ENCODE results near the gene TKTL1.

TKTL1 gene

DNA sequence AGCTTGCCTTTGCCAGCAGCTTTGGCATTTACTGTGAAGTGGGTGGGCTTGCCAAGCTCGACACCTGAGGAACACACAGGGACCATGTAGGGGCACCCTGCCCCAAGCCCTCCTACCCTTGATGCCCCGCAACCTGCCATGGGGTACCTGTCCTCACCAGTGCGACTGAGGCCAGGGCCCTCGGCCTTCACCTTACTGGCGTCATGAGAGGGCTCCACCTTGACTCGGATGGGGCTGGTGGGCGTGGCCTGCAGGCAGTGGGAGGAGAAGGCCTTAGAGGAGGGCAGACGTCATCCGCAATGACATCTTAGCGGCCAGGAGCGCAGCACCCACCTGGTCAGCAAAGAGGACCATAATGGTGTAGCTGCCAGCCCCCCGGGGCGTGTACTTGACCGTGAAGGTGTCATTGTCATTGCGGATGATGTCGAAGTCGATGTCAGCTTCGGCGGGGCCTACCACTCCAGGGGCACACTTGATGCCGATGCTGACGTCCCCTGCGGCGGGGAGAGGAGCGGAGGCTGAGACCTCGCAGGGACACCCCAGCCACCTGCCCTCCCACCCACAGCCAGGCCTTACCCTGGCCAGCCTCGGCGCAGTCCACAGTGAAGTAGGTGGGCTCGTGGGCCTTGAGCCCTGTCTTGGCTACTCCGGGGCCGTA lies 66.6 kb downstream of the TKTL1 start:
- DNase-seq (ENCODE audit: low read depth), result no peak

DNA sequence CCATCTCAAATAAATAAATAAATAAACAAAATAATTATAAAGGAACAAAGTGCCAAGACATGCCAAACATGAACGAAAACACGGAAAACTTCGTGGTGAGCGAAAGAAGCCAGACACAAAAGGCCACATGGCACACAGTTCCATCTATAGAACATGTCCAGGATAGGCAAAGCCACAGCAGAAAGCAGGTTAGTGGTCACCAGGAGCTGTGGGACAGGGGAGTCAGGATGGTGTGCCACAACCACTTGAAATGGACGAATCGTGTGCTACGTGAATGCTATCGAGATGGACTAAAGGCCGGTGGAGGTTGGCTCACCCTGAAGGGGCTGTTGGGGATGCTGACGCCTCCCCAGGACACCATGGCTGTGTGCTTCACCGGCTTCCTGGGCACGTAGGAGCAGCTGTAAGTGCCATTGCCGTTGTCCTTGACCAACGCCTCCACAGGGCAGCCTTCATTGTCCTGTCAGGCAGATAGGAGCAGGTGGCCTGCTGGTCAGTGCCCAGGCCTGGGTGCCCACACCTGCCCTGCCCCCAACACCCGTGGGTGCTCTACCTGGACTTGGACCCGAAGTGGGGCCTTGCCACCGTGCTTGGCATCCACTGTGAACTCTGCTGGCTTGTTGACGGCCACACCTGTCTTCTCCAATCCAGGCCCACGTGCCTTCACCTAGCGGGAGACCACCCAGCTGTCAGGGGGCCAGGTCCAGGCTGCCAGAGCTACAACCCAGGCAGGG lies 68.3 kb downstream of the TKTL1 start:
- no peak for DNase-seq (ENCODE audit: low read depth)

DNA sequence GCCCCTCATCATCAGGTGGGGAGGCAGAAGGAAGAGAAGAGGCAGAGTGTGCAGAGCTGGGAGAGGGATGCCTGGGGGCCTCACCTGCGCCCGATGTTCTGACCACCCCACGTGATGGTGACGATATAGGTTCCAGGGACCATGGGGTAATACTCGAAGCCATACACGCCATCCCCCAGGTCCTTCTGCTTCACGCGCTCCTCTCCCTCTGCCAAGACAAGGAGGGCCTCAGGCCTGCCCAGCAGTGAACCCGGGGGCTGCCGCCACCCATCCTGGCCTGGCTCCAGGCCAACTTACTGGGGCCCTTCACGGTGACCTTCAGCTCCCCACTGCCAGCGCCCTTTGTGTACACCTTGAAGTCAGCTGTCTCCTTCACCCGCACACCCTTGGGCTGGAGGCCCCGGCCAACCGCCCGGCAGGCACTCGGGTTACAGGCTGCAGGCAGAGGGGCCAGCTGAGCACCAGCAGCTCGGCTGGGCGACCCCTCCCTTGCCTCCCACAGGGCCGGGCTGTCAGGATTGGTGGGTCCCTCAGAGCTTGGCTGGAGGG lies 69.5 kb downstream of the TKTL1 start:
- no peak for DNase-seq (ENCODE audit: low read depth)

DNA sequence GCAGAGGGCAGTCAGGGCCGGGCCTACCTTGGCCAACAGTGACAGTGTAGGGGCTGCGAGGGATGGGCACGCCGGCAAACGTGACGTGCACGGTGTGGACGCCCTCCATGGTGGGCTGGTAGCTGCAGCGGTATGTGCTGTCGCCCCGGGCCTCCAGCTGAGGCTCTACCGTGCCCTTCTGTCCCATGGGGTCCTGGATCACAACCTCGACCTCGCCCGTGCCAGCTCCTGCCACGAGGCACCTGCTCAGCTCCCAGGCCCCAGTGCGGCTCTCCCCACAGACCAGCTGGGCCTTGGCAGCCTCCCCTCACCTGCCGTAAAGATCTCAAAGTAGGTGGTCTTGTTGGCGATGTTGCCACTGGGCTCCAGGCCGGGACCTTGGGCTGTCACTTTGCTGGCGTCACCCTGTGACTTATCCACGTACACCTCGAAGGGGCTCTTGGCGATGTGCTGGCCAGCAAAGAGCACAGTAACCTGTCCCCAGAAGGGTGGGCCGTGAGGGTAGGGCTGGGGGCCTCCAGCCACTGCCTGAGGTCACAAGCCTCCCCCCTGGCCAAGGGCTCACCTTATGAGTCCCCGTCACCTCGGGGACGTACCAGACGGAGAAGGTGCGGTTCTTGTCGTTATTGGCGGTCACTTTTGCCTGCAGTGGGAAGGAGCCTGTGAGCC lies 70.5 kb downstream of the TKTL1 start:
- no peak for DNase-seq (ENCODE audit: low read depth)

DNA sequence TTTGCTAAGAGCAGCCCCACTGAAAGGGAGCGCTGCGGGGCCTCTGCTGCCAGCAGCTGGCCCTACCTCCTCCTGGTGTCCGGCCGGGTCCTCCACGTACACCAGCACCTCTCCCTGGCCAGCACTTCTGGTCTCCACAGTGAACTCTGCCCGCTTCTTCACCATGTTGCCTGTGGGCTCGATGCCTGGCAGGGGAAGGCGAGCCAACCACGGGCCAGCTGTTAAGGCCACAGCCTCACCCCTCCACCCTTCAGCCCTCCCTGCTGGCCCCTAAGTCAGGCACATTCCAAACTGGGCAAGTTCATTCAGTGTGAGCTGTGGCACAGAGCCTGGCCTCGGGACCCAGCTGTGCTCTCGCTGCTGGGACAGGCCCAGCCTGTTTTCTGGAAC lies 71.1 kb downstream of the TKTL1 start:
- DNase-seq (ENCODE audit: low read depth), result no peak

DNA sequence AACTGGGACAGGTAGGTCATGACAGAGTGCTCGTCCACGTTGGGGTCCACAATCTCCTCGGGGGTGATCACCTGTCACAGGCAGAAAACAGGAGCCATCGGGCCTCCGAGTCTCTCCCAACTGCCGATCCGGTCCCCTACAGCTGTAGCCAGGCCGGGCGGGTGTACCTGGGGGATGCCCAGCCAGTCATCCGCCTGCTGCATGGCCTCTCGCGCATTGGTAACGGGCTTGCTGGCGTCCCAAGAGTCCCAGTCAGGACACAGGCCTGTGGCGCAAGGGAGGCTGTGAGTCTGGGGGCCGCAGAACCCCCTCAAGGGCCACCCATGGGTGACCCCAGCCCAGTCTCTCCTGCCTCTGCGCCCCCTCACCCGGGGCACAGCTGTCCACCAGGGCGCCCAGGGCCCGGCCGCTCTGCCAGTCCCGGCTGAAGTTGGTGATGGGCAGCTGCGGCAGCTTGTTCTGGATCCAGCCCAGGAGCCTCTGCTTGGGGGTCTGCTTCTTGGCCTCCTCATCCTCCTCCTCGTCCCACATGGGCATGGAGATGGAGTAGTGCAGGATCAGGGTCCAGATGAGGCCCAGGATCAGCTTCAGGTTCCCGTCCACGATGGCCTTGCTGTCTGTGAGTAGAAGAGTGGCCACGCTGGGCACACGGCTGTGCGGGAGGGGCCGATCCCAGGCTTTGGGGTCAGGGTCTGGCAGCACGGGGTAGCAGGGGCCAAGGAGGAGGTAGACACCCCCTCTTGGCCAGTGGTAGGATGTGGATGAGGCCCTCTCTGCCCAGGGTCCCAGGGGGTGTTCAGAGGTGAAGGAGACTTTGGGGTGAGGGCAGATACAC lies 72.1 kb downstream of the TKTL1 start:
- DNase-seq (ENCODE audit: low read depth), result no peak

DNA sequence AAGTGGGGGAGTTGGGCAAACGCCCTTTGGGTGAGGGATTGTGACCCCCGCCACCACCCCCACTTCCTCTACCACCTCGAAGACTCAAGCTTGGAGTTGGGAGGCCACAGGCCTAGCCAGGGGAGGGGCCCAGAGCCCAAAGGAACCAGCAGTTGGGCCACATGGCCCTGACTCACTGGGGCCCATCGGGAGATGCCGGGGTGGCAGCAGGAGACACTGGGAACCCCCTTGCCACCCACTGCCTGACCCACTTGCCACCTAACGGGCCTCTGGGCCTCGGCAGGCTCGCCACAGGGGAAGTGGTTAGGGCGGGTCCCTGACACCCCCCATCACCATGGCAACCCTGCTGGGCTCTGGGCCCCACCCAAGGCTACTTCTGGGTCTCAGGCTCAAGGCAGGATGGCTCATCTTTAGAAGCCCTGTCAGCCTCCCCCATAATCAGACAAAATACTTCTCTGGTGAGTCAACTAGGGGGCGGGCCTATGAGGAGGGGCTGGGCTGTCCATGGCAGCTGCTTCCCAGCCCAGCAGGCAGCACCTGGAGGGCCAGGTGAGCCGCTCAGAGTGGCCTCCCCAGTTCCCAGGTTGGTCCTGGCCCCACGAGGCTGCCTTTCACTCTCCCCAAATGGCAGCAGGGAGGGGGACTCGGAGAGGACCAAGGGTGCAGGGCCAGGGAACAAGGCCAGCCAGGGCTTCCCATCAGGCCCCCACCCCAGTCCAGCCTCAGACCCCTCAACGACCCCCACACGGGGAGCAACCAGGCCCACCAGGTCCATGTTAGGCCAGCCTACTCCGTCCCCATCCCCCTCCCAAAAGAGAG lies 73.2 kb downstream of the TKTL1 start:
- DNase-seq (ENCODE audit: low read depth), result peak; percentile 71

DNA sequence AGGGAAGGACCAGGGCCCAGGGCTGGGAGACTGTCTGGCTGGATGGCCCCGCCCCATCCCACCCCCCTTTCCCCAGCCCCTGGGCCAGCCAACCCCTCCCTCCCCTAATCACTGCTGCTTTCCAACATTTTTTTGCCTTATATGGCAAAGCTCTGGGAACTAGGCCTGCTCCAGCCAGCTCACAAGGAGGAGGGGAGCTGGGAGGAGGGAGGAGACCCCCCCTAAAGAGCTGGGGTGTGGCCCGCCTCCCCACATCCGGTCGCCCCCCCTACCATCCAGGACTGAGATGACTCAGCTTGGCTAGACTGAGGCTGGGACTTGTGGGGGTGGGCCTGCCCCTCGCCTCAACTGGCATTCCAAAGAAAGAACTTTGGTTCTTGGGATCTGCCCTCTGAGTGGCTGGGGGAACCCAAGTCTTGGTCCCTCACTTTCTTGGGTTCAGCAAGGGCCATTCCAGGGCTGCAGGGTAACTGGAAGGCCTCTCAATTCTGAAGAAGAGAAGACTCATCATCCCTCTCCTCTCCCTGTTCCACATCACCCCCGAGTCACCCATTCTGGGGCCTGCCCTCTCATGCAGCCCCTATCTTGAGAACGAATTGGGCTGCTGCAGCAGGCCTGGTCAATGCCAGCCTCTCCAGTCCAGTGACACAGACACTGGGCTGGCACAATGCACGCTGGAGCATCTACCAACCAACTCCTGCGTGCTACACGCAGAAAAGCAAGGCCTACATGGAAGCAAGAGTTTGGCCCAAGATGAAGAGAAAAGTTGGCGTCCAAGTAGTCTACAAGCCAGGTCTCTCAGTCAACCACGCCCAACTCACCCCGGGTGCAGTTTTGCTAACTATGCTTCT lies 74.1 kb downstream of the TKTL1 start:
- DNase-seq (ENCODE audit: low read depth), result peak; percentile 80

DNA sequence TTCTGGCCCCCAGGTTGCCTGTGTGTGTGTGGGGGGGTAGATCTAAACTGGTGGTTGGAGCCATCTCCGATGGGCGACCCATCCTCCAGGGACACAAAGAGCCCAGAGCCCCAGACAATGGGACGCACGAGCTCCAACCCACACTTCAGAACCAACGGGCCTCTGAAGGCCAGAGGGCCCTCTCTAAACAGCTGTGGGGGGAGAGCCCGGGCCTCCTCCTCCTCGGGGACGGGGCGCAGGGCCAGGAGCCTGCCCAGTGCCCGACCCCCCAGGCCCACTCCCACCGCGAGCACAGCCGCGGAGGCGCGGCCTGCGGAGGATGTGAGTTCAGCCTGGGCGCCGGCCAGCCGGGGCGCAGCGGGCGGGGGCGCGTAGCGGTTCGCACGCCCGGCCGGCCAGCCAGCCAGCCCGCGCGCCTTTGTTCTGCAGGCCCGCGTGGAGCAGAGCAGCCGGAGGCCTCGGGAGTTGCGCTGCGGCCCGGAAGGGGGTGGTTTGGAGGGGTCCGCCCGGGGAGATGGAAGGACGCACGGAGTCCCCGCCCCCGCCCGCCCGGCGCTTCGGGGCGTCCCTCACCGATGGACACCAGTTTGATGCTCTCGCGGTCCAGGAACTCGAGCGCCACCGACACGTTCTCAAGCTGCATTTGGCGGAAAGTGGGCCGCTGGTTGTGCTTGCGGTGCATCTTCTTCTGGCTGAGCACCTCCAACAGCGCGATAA lies 74.9 kb downstream of the TKTL1 start:
- DNase-seq (ENCODE audit: low read depth), result no peak

DNA sequence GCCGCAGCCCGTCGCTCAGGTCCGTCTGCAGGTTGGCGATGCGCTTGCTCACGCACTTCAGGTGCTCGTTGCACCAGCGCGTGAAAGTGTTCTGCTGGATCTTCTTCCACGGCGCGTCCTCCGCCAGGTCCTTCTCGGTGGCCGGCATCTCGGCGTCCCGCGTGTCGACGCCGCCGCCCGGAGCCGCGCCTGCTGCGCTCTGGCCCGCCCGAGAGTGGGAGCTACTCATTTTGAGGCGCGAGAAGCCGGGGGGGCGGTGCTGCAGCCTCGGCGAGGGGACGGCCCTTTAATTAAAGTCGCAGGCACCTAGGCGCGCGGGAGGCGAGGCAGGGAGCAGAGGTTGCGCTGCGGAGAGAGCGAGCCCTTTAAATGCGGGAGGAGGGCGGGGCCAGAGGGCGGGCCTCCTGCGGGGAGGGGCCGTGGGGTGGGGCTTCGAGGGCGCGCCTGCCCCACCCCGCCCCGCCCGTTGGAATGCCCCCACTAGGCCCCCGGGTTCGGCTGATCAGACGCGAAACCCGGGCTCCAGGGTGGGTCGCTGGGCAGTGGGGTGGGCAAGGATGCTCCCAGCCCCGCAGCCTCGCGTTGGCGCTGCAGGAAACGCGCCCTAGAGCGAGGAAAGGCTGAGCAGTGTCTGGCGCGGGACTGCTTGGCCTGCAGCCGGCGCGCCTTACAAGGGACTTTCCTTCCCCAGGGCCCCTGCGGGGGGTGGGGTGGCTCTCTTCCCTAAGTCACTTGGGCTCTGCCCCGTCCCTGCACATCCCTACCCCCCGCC lies 75.6 kb downstream of the TKTL1 start:
- peak; percentile 57 for DNase-seq (ENCODE audit: low read depth)

DNA sequence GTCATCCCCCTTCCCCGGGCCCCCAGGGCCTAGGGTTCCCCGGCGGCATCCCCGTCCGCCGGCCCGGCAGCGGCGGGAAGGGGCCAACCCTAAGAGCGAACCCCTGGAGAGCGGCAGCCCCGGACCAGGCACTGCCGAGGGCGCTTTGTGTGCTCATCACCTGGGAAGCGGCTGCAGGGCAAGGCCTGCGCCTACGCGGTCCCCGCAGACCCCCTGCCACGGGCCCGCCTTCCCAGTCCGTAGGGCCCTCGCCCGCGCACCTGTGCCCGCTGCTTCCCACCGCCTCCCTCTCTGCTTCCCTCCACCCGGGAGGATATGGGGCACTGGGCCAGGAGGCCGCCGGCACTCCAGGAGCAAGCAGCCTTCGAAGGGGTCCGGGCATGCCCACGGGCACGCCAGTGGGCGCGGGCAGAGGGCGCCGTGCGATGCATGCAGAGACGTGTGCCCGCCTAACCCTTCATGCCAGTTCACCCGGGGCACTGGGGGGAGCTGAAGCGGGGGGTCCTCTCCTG lies 76.2 kb downstream of the TKTL1 start:
- no peak for DNase-seq (ENCODE audit: low read depth)

DNA sequence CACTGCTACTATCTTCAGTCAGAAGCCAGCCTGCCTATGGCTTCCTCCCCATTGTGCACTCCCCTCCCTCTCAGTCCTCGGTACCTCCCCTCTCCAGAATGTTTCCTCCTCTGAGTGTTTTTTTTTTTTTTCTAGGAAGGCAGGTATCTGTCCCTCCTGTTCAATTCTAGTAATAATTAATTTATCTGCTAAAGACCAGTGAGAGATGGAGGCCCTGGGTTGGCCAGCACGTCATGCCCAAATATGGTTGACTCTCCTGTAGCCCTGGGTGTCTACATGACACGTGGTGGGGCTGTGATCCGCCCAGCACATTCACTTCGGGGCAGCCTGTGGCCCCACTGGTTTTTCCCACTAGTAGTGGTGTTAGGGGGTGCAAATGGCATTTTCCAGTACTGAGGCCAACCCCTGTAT lies 77.0 kb downstream of the TKTL1 start:
- no peak for DNase-seq (ENCODE audit: low read depth)

DNA sequence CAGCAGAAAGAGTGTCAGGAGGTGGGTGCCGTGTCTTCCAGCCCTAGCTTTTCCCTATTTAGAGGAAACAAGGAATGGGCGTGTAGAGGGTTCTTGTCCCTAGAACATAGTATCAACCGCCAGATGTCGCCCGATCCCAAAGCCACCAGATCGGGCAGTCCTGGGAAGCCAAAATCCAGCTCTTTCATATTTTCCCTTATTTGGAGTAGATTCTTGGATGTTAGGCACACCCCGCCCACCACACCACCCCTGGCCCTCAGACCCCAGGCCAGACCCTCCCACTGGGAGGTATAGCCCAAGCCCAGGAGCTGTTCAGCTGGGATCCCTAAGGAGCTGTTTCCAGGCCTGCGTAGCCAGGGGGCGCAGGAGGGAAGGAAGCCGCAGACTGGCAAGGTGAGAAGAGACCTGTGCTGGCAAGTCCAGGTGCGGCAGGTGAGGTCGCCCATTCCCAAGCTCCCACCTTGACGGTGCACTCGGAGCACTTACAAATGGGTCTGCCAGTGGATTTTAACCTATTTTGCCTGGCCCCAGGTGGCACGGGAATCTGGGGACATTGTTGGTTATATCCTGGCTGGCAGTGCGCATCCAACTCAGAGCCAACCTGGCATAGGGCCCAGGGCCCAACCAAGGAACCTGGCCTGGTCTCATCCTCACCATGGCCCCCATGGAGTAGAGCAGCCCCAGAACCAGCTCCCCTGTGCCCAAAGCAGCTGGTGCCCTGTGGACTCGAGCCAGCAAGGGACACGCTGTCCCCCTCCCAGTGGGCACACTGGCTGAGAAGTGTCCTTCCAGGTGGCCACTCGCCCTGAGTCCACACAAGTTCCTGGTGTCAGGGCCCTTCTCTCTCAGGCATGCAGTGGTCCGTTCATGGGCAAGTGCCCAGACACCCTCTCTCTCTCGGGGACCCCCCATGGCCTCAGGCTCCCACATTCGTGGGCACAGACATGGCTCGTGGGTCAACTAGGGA lies 78.0 kb downstream of the TKTL1 start:
- no peak for DNase-seq (ENCODE audit: low read depth)

DNA sequence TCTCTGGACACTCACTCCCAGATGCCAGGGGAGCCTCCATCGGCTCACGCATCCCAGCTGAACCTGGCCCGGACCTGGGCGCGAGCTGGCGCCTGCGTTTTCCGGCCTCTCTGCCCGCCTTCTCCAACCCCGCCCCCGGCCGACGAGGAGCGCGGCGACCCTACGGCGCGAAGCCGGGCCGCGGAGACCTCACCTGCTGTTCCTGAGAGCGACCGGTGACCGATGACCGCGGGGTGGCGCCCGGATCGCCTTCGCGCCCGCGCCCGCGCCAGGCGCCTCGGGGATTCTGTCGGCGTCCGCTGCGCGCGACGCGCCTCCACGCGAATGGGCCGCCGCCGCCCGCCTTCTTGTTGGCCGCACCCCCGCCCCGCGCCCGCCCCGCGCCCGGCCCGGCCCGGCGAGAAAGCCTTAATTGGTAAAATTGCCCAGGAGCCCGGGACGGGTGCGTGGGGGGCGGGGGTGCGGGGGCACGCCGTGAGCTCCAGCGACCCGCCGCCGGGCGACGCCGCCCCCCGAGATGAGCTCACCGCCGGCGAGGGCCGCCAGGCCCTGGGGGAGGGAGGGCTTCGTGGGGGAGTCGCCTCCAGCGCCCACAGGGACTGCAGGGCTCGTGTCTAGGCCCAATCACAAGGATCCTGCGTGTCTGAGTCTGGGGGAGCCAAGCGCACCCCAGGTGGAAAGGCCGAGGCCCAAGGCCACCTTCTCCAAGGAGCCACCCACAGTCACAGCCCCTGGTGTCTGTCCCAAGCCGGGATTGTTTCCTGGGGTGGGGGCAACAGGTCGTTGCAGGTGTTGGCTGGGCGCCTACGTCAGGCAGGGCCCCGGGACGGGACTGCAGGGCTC lies 78.9 kb downstream of the TKTL1 start, which contains the start of gene FLNA:
Gene FLNA, minus strand, starts transcription at position 322 of the 843 bp plus-strand sequence. CDS start 3,389 bp downstream, outside the sequence.
- no peak for DNase-seq (ENCODE audit: low read depth)

DNA sequence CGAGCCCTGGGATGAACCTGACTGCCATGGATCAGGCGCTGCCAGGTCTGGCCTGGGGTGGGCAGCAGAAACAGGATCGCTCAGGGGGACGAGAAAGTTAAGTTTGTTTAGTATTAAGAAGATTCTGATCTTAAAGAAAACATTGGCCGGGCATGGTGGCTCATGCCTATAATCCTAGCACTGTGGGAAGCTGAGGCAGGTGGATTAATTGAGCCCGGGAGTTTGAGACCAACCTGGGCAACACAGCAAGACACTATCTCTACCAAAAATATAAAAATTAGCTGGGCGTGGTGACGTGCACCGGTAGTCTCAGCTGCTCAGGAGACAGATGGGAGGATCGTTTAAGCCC lies 79.5 kb downstream of the TKTL1 start:
- no peak for DNase-seq (ENCODE audit: low read depth)

DNA sequence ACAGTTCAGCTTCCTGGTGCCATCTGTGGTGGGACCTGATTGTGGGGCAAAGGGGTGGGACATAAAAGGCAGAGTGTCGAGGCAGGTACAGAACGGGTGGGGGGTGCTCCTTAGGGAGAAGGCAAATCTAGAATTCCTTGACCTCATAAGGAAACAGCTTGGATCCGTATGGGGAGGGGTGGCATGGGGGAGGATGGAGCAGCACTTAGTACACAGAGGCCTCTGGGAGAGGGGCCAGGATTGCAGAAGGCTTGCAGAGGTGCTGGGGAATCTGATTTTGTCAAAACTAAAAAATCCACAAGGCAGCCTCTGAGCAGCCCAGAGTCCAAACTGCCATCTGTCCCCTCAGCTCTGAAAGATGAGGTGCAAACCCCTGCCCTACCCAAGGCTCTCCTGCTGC lies 81.2 kb downstream of the TKTL1 start:
- DNase-seq (ENCODE audit: low read depth), result no peak

Measured in GM04503 (cell line).